PC-9 (cell line): ENCODE measurements around the gene REXO4. TPM values are rescaled to one million over a fixed set of nuclear protein-coding genes. Genes with fewer than 3 reads are reported as not detected.

Experiments
- BruUV-seq: library from RNA; stranded (reverse); fragments of 400-500 nt; replicated peaks from 2 replicates; lab custom pipeline; 2021; lab: Mats Ljungman, UMichigan
- CTCF ChIA-PET: fragments of 300-600 bp; sonication (Branson Sonifier 250); formaldehyde crosslinking; loops from one replicate; lab custom pipeline; 2022; ENCODE audit warnings: antibody characterized with exemption; lab: Charles Lee
- POLR2A ChIA-PET: fragments of 300-600 bp; sonication (Branson Sonifier 250); formaldehyde crosslinking; loops from one replicate; lab custom pipeline; 2022; ENCODE audit warnings: antibody characterized with exemption; ENCODE audit not compliant: unreplicated experiment; lab: Charles Lee
- DNase-seq, 2 experiments: peaks; one replicate each; pipeline versions ENCODE4 v3.0.0 to v3.0.0-alpha.2; 2015 to 2022; ENCODE audit warnings: mixed read lengths in 1 of 2
- H2AFZ ChIP-seq: fragments of 200-600 bp; sonication (generic); 2 replicates; pipeline ENCODE4 v1.8.1; 2017; ENCODE audit warnings: antibody characterized with exemption
- H3F3A ChIP-seq: fragments of 200-600 bp; sonication (generic); 2 replicates; pipeline ENCODE4 v1.8.1; 2017; ENCODE audit warnings: antibody characterized with exemption, mild to moderate bottlenecking, low read depth; ENCODE audit not compliant: insufficient read depth
- H3K27ac ChIP-seq: fragments of 200-600 bp; sonication (generic); 2 replicates; pipeline ENCODE4 v1.6.1; 2016; ENCODE audit warnings: mixed run types
- H3K27me3 ChIP-seq: fragments of 200-600 bp; sonication (generic); 2 replicates; pipeline ENCODE4 v1.6.1; 2016; ENCODE audit warnings: low read depth, mixed run types; ENCODE audit not compliant: insufficient read depth
- H3K36me3 ChIP-seq: fragments of 200-600 bp; sonication (generic); 2 replicates; pipeline ENCODE4 v1.6.1; 2016; ENCODE audit warnings: low read depth, mixed run types
- H3K4me1 ChIP-seq: fragments of 200-600 bp; sonication (generic); replicated peaks from 2 replicates; pipeline ENCODE4 v1.6.1; 2016; ENCODE audit warnings: mixed run types; ENCODE audit not compliant: insufficient read depth
- H3K4me2 ChIP-seq: fragments of 200-600 bp; sonication (generic); 2 replicates; pipeline ENCODE4 v1.6.1; 2017; ENCODE audit warnings: mixed run types
- H3K4me3 ChIP-seq: fragments of 200-600 bp; sonication (generic); 2 replicates; pipeline ENCODE4 v1.6.1; 2016; ENCODE audit warnings: mixed run types
- H3K79me2 ChIP-seq: fragments of 200-600 bp; sonication (generic); 2 replicates; pipeline ENCODE4 v1.6.1; 2017; ENCODE audit warnings: low read depth, mixed run types
- H3K9me2 ChIP-seq: fragments of 200-600 bp; sonication (generic); 2 replicates; pipeline ENCODE4 v1.8.1; 2017; ENCODE audit warnings: mild to moderate bottlenecking; ENCODE audit not compliant: insufficient read depth
- H3K9me3 ChIP-seq: fragments of 200-600 bp; sonication (generic); 2 replicates; pipeline ENCODE4 v1.8.1; 2016; ENCODE audit warnings: low read depth; ENCODE audit not compliant: insufficient read depth
- H4K20me1 ChIP-seq: fragments of 200-600 bp; sonication (generic); 2 replicates; pipeline ENCODE4 v1.8.1; 2017; ENCODE audit not compliant: insufficient read depth
- EZH2 ChIP-seq: fragments of 200-600 bp; sonication (generic); IDR thresholded peaks from 2 replicates; pipeline ENCODE4 v1.8.0; 2017; ENCODE audit warnings: antibody characterized with exemption, low read depth
- intact Hi-C: fragments of 100-400 bp; cut with micrococcal nuclease; formaldehyde crosslinking; loops from one replicate; pipeline ENCODE4 v1.10.0; 2022; ENCODE audit not compliant: unreplicated experiment
- total RNA-seq: library from RNA; stranded (reverse); gene quantifications from 2 replicates; pipeline ENCODE4 v1.2.3, GENCODE V29; 2021
- TF ChIP-seq, protein P1 (sequence below): fragments of 200-600 bp; sonication (generic); conservative IDR thresholded peaks from 2 replicates; pipeline ENCODE4 v1.6.1; 2017; ENCODE audit warnings: mixed run types, antibody characterized with exemption, mild to moderate bottlenecking, moderate library complexity

The REXO4 gene
- total RNA-seq, 1 experiment from 2014 or later: 32.6 TPM

- Histone ChIP-seq H3K9me3 (no peaks in the 10 kb centered on the region), H3K79me2 (peaks cover 12% of the 10 kb centered on the region; the same call in 1 of the 2 replicates), H4K20me1 (no peaks in the 10 kb centered on the region; the same call in none of the 2 replicates), H3K4me1 (peaks cover 10% of the 10 kb centered on the region), H3K36me3 (no peaks in the 10 kb centered on the region), H2AFZ (no peak overlapping the region), H3F3A (peaks cover 13% of the 10 kb centered on the region; the same call in 1 of the 2 replicates), H3K4me3 (no peak overlapping the region), H3K4me2 (no peak overlapping the region), H3K27me3 (no peaks in the 10 kb centered on the region), H3K9me2 (no peaks in the 10 kb centered on the region), H3K27ac (no peak overlapping the region)
- POLR2A ChIA-PET: no interaction called here
- BruUV-seq: no TSS peak
- intact Hi-C loops: no loop called here
- no peak for DNase-seq
- TF ChIP-seq EZH2: no peak
- TF ChIP-seq, protein P1, sequence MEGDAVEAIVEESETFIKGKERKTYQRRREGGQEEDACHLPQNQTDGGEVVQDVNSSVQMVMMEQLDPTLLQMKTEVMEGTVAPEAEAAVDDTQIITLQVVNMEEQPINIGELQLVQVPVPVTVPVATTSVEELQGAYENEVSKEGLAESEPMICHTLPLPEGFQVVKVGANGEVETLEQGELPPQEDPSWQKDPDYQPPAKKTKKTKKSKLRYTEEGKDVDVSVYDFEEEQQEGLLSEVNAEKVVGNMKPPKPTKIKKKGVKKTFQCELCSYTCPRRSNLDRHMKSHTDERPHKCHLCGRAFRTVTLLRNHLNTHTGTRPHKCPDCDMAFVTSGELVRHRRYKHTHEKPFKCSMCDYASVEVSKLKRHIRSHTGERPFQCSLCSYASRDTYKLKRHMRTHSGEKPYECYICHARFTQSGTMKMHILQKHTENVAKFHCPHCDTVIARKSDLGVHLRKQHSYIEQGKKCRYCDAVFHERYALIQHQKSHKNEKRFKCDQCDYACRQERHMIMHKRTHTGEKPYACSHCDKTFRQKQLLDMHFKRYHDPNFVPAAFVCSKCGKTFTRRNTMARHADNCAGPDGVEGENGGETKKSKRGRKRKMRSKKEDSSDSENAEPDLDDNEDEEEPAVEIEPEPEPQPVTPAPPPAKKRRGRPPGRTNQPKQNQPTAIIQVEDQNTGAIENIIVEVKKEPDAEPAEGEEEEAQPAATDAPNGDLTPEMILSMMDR: no peak
- CTCF ChIA-PET: no interaction called here
Observed at GRCh38 chr9:133465984-133466383, 48.2 kb upstream of the REXO4 start.

DNA sequence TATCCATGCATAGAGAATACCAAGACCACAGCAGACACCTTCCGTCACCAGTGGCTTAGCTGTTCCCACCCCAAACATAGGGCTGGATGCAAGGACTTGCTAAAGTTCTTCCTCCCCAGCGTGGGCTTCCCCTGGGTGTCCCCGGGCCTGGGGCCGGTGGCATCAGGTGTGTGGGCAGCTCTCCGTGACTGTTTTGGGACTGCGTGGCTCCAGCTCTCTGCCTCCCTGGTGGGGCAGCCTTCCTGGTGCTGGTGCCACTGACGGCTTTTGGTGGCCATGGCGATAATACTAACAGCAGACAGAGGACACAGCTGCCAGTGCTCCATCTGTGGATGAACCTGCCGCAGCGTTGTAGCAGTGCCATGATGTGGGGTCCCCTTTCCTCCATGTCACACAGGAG, 46.8 kb upstream of the REXO4 start:
- intact Hi-C loops: no loop called here
- no TSS peak for BruUV-seq

DNA sequence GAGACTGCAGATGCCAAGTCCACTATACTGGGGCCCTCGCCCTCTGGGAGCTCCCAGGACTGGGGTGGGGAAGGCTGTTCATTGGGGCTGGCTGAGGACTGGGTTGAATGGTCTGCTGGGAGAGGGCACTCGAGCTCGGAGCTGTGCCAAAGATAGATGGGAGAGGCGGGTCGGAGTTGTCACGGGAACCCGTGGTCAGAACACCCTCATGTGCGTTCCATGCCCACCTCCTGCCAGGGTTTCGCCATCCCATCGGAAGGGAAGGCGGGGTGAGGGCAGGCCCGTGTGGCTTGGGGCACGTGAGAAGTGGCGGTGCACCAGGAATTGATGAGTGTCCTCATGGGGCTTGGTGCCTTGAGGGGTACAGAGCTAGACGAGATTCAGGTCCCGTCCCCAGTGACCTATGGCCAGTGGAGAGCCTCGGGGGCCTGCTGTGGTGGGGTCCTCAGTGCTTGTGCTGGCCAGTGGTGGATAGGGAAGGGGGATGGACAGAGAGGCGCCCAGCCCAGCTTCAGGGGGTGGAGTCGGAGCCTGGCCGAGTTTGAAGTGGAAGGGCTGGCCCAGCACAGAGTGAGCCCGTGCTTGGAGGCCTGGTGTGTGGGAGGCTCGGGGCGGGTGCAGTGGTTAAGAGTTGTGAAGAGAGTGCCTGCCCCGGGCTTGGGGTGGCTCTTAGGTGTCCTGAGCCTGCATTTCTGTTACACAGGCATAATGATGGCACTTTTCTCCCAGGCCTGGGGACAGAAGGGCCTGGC, 46.2 kb upstream of the REXO4 start:
- Histone ChIP-seq H3K36me3 (no peaks in the 10 kb centered on the region), H3K9me2 (no peaks in the 10 kb centered on the region), H2AFZ (no peak overlapping the region), H3K4me3 (no peak overlapping the region), H3K9me3 (no peaks in the 10 kb centered on the region), H3K4me2 (no peak overlapping the region), H3K79me2 (peaks cover 14% of the 10 kb centered on the region; the same call in 1 of the 2 replicates), H3K27ac (no peak overlapping the region), H3K4me1 (peaks cover 13% of the 10 kb centered on the region), H3F3A (peaks cover 17% of the 10 kb centered on the region; the same call in 1 of the 2 replicates), H3K27me3 (no peaks in the 10 kb centered on the region), H4K20me1 (no peaks in the 10 kb centered on the region; the same call in 1 of the 2 replicates)
- no peak for DNase-seq
- no peak for TF ChIP-seq EZH2
- TF ChIP-seq, protein P1: no peak
- POLR2A ChIA-PET: interaction anchor here (0.6 kb wide), 1 partner anchor 1828 kb away, joined by 3 read pairs; no protein-coding TSS in a partner anchor
- no TSS peak for BruUV-seq
- intact Hi-C loops: no loop called here
- CTCF ChIA-PET: no interaction called here

More for the DNA sequence above, 46.8 kb upstream of the REXO4 start:
- H2AFZ ChIP-seq: no peak overlapping the region
- H3K36me3 ChIP-seq: no peaks in the 10 kb centered on the region
- no peak overlapping the region for H3K4me2 ChIP-seq
- peaks cover 17% of the 10 kb centered on the region; the same call in 1 of the 2 replicates for H3F3A ChIP-seq
- TF ChIP-seq EZH2: no peak
- TF ChIP-seq, protein P1: no peak
- no peak overlapping the region for H3K27ac ChIP-seq
- no peaks in the 10 kb centered on the region for H3K9me3 ChIP-seq
- no peaks in the 10 kb centered on the region for H3K9me2 ChIP-seq
- no peak for DNase-seq
- H3K27me3 ChIP-seq: no peaks in the 10 kb centered on the region
- ChIA-PET CTCF (no interaction called here), POLR2A (interaction anchor here (0.6 kb wide), 1 partner anchor 1828 kb away, joined by 3 read pairs; no protein-coding TSS in a partner anchor)
- H4K20me1 ChIP-seq: no peaks in the 10 kb centered on the region; the same call in 1 of the 2 replicates
- H3K79me2 ChIP-seq: peaks cover 14% of the 10 kb centered on the region; the same call in 1 of the 2 replicates
- H3K4me1 ChIP-seq: peaks cover 13% of the 10 kb centered on the region
- H3K4me3 ChIP-seq: no peak overlapping the region
